ENCODE data around the gene DGCR2.

DNA sequence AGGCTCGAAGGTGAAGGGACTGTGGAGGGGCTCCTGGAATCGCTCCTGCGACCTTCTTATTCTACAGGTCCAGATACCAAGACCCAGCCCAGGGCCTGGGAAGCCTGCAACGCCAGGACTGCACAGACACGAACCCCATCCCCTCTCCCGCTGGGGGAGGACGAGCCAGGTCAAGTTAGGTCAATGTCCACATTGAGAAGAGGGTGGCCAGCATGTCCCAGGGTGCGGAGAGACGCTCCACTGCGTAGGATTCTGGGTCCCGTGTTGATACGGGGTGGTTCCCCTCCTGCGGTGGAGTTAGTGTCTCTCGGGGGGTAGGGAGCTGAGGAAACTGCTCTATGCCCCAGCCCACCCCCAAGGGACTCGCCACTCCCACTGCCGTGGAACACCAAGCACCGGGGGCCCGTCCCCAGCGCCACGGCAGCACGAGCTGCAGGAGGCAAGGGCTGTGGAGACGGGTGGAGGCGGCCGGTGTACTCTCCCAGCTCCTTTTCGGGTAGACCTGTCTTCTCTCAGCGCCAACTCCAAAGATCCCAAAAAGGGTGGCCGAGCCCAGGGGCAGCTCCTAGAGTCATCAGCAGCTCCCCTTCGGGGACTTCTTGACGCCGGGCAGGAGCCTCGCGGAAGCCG is 26.3 kb upstream of the DGCR2 start:
- TF ChIP-seq, protein P1, sequence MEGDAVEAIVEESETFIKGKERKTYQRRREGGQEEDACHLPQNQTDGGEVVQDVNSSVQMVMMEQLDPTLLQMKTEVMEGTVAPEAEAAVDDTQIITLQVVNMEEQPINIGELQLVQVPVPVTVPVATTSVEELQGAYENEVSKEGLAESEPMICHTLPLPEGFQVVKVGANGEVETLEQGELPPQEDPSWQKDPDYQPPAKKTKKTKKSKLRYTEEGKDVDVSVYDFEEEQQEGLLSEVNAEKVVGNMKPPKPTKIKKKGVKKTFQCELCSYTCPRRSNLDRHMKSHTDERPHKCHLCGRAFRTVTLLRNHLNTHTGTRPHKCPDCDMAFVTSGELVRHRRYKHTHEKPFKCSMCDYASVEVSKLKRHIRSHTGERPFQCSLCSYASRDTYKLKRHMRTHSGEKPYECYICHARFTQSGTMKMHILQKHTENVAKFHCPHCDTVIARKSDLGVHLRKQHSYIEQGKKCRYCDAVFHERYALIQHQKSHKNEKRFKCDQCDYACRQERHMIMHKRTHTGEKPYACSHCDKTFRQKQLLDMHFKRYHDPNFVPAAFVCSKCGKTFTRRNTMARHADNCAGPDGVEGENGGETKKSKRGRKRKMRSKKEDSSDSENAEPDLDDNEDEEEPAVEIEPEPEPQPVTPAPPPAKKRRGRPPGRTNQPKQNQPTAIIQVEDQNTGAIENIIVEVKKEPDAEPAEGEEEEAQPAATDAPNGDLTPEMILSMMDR (IDR thresholded peaks at IDR 0.05): no peak
- TF ChIP-seq POLR2A (IDR thresholded peaks at IDR 0.05): no peak
